RKO (cell line): ENCODE results near the gene XYLB.
A peak's percentile ranks its signal among the peaks of the same experiment; 100 is the strongest.

Experiments used
- DNase-seq: peaks from one replicate; pipeline ENCODE4 v3.0.0-alpha.2; 2016; ENCODE audit warnings: low spot score

XYLB gene

GRCh38 chr3:38323060-38323459 is 23.5 kb upstream of the XYLB start:
- DNase-seq: no peak

GRCh38 chr3:38325256-38325655 is 21.3 kb upstream of the XYLB start:
- DNase-seq: no peak

- DNase-seq: peak; percentile 59
Measured at GRCh38 chr3:38327335-38328009, 19.1 kb upstream of the XYLB start.

GRCh38 chr3:38331257-38332022 is 15.1 kb upstream of the XYLB start:
- DNase-seq: no peak

GRCh38 chr3:38332201-38332600 is 14.4 kb upstream of the XYLB start:
- DNase-seq: no peak

- DNase-seq: no peak
Measured at GRCh38 chr3:38334142-38335055, 12.2 kb upstream of the XYLB start.

GRCh38 chr3:38335263-38335662 is 11.3 kb upstream of the XYLB start:
- DNase-seq: no peak

- DNase-seq: no peak
Measured at GRCh38 chr3:38337703-38338102, 8.9 kb upstream of the XYLB start.

- no peak for DNase-seq
Measured at GRCh38 chr3:38343797-38344594, 2.6 kb upstream of the XYLB start.

- DNase-seq: no peak
Measured at GRCh38 chr3:38345879-38346586, 552 bp upstream of the XYLB start.

- peak; percentile 29 for DNase-seq
Measured at GRCh38 chr3:38347421-38348200, 1.0 kb downstream of the XYLB start.

GRCh38 chr3:38348903-38349302 is 2.3 kb downstream of the XYLB start:
- DNase-seq: peak; percentile 60

GRCh38 chr3:38349684-38350359 is 3.2 kb downstream of the XYLB start:
- DNase-seq: peak; percentile 85

- no peak for DNase-seq
Measured at GRCh38 chr3:38353151-38353550, 6.6 kb downstream of the XYLB start.

GRCh38 chr3:38354588-38355330 is 8.2 kb downstream of the XYLB start:
- no peak for DNase-seq

- DNase-seq: no peak
Measured at GRCh38 chr3:38359038-38359437, 12.5 kb downstream of the XYLB start.

GRCh38 chr3:38360345-38360744 is 13.8 kb downstream of the XYLB start:
- no peak for DNase-seq

- no peak for DNase-seq
Measured at GRCh38 chr3:38361496-38361895, 14.9 kb downstream of the XYLB start.

GRCh38 chr3:38362825-38363224 is 16.2 kb downstream of the XYLB start:
- DNase-seq: no peak
